Right atrium auricular region (tissue), 2 donors: ENCODE results near the gene ZNF407. TPM values are rescaled to one million over a fixed set of nuclear protein-coding genes. Genes with fewer than 3 reads are reported as not detected.

ENCODE experiments used
- DNase-seq: peaks from one replicate; pipeline ENCODE4 v3.0.0-alpha.2; 2019; ENCODE audit warnings: low spot score
- H3K27ac ChIP-seq, 2 donors: fragments of 200-600 bp; sonication (generic); 1 replicate in 1 of 2; 2 replicates in 1 of 2; pipeline ENCODE4 v1.5.1; 2016 to 2019
- H3K27me3 ChIP-seq, 2 donors: fragments of 200-600 bp; sonication (generic); one replicate each; pipeline versions ENCODE4 v1.5.1 to v1.6.0; 2017 to 2019
- H3K36me3 ChIP-seq: fragments of 200-600 bp; sonication (generic); one replicate; pipeline ENCODE4 v1.5.1; 2016
- H3K4me1 ChIP-seq, 2 donors: fragments of 200-600 bp; sonication (generic); one replicate each; pipeline versions ENCODE4 v1.5.1 to v1.6.0; 2017 to 2019
- H3K4me3 ChIP-seq, 2 donors: fragments of 200-600 bp; sonication (generic); 1 replicate in 1 of 2; 2 replicates in 1 of 2; pipeline ENCODE4 v1.5.1; 2017 to 2019; ENCODE audit warnings: mild to moderate bottlenecking in 1 of 2, moderate library complexity in 1 of 2
- H3K9me3 ChIP-seq, 2 donors: fragments of 200-600 bp; sonication (generic); one replicate each; pipeline ENCODE4 v1.5.1; 2019
- CTCF ChIP-seq, 2 donors: fragments of 200-600 bp; sonication (generic); IDR thresholded peaks; one replicate each; pipeline ENCODE4 v1.5.1; 2019; ENCODE audit warnings: antibody characterized with exemption in 2 of 2
- total RNA-seq, 2 donors: library from RNA; depleted of rRNA; stranded (reverse); fragments of >200 nt; gene quantifications; one replicate each; pipeline ENCODE4 v1.1.0, GENCODE V29; 2016

ZNF407 gene
- total RNA-seq, 2 donors from 2014 or later: 7.8 to 8.7 TPM

- Histone ChIP-seq H3K9me3 (no peaks in the 10 kb centered on the region), H3K36me3 (no peaks in the 10 kb centered on the region), H3K4me3 (no peak overlapping the region), H3K4me1 (no peaks in the 10 kb centered on the region), H3K27me3 (no peaks in the 10 kb centered on the region), H3K27ac (no peak overlapping the region)
- TF ChIP-seq CTCF (IDR thresholded peaks at IDR 0.05): no peak
- no peak for DNase-seq
Observed at GRCh38 chr18:74825460-74825859, 227.8 kb downstream of the ZNF407 start.

- Histone ChIP-seq H3K4me3 (no peak overlapping the region), H3K4me1 (no peaks in the 10 kb centered on the region), H3K27me3 (no peaks in the 10 kb centered on the region), H3K27ac (no peak overlapping the region), H3K36me3 (no peaks in the 10 kb centered on the region), H3K9me3 (no peaks in the 10 kb centered on the region)
- no peak for DNase-seq
- TF ChIP-seq CTCF (IDR thresholded peaks at IDR 0.05): no peak
Observed at GRCh38 chr18:74826572-74826971, 228.9 kb downstream of the ZNF407 start.

GRCh38 chr18:74828200-74828599 is 230.5 kb downstream of the ZNF407 start:
- H3K4me1 ChIP-seq: no peaks in the 10 kb centered on the region
- H3K36me3 ChIP-seq: no peaks in the 10 kb centered on the region
- no peak overlapping the region for H3K4me3 ChIP-seq
- H3K27me3 ChIP-seq: no peaks in the 10 kb centered on the region
- no peak for DNase-seq
- H3K9me3 ChIP-seq: no peaks in the 10 kb centered on the region
- TF ChIP-seq CTCF (IDR thresholded peaks at IDR 0.05): no peak
- no peak overlapping the region for H3K27ac ChIP-seq

- no peak for TF ChIP-seq CTCF (IDR thresholded peaks at IDR 0.05)
- H3K4me1 ChIP-seq: peaks cover 0 to 8% of the 10 kb centered on the region in 2 donors
- no peaks in the 10 kb centered on the region for H3K36me3 ChIP-seq
- H3K9me3 ChIP-seq: no peaks in the 10 kb centered on the region
- no peaks in the 10 kb centered on the region for H3K27me3 ChIP-seq
- DNase-seq: no peak
- H3K4me3 ChIP-seq: no peak overlapping the region
- no peak overlapping the region for H3K27ac ChIP-seq
Observed at GRCh38 chr18:74831571-74832250, 234.0 kb downstream of the ZNF407 start.

- Histone ChIP-seq H3K27ac (no peak overlapping the region), H3K4me3 (no peak overlapping the region), H3K36me3 (no peaks in the 10 kb centered on the region), H3K27me3 (no peaks in the 10 kb centered on the region), H3K9me3 (no peaks in the 10 kb centered on the region), H3K4me1 (peaks cover 0 to 10% of the 10 kb centered on the region in 2 donors)
- TF ChIP-seq CTCF (IDR thresholded peaks at IDR 0.05): no peak
- no peak for DNase-seq
Observed at GRCh38 chr18:74832381-74832780, 234.7 kb downstream of the ZNF407 start.

- no peaks in the 10 kb centered on the region for H3K9me3 ChIP-seq
- no peaks in the 10 kb centered on the region for H3K36me3 ChIP-seq
- no peak for DNase-seq
- no peak overlapping the region for H3K27ac ChIP-seq
- TF ChIP-seq CTCF (IDR thresholded peaks at IDR 0.05): no peak
- H3K4me3 ChIP-seq: no peak overlapping the region
- peaks cover 0 to 10% of the 10 kb centered on the region in 2 donors for H3K4me1 ChIP-seq
- no peaks in the 10 kb centered on the region for H3K27me3 ChIP-seq
Observed at GRCh38 chr18:74832999-74833398, 235.3 kb downstream of the ZNF407 start.
